Heart right ventricle (tissue), 16 donors: ENCODE results near the gene DUSP2. TPM values are rescaled to one million over a fixed set of nuclear protein-coding genes. Genes with fewer than 3 reads are reported as not detected.
A peak's percentile ranks its signal among the peaks of the same experiment; 100 is the strongest.

Source experiments
- ATAC-seq, 8 donors: fragments of 200-7000 bp; cut with Tn5 transposase; one replicate each; pipeline ENCODE4 v1.9.1; 2020; ENCODE audit warnings: mild to moderate bottlenecking in 8 of 8, moderate library complexity in 8 of 8, moderate number of reproducible peaks in 1 of 8
- DNase-seq, 2 donors: peaks; one replicate each; pipeline ENCODE4 v3.0.0-alpha.2; 2020
- H3K27ac ChIP-seq, 10 donors: fragments of 200-600 bp; sonication (generic) in 2 of 10; one replicate each; pipeline versions ENCODE4 v1.5.0 to v1.8.0; 2020 to 2022; ENCODE audit warnings: mild to moderate bottlenecking in 3 of 10
- H3K27me3 ChIP-seq, 7 donors: fragments of 200-600 bp; one replicate each; pipeline ENCODE4 v1.8.0; 2021 to 2022; ENCODE audit warnings: mild to moderate bottlenecking in 2 of 7
- H3K36me3 ChIP-seq, 9 donors: fragments of 200-600 bp; sonication (generic) in 1 of 9; one replicate each; pipeline versions ENCODE4 v1.5.0 to v1.8.0; 2020 to 2022; ENCODE audit warnings: mild to moderate bottlenecking in 2 of 9
- H3K4me1 ChIP-seq, 9 donors: fragments of 200-600 bp; sonication (generic) in 1 of 9; one replicate each; pipeline versions ENCODE4 v1.5.0 to v1.8.0; 2020 to 2022; ENCODE audit warnings: mild to moderate bottlenecking in 4 of 9
- H3K4me3 ChIP-seq, 10 donors: fragments of 200-600 bp; sonication (generic) in 2 of 10; one replicate each; pipeline versions ENCODE4 v1.5.0 to v1.8.0; 2020 to 2022; ENCODE audit warnings: mild to moderate bottlenecking in 7 of 10, moderate library complexity in 2 of 10
- H3K9me3 ChIP-seq, 11 donors: fragments of 200-600 bp in 10 of 11; sonication (generic) in 2 of 11; one replicate each; pipeline versions ENCODE4 v1.5.0 to v1.8.0; 2013 to 2022; ENCODE audit warnings: mild to moderate bottlenecking in 2 of 11, control low read depth in 1 of 11, moderate library complexity in 1 of 11
- WGBS, 2 donors: extraction: QIAGEN DNeasy Blood & Tissue Kit; methylation state at CpG; one replicate each; pipeline ENCODE4 v1.1.7; 2013; ENCODE audit warnings: inconsistent platforms in 1 of 2; 5-methylcytosine and 5-hydroxymethylcytosine counted together
- intact Hi-C, 10 donors: fragments of 100-400 bp; cut with DNase I; formaldehyde crosslinking; loops; one replicate each; pipeline versions ENCODE4 v1.11.1 to v1.14.2; 2022
- polyA plus RNA-seq, 2 donors: library from polyadenylated mRNA; stranded (reverse); fragments of 200-250 nt; gene quantifications; one replicate each; pipeline ENCODE4 v1.2.3, GENCODE V29; 2013
- total RNA-seq, 10 donors: library from RNA; stranded (reverse); fragmentation: NEBNext Ultra II Directional in 3 of 10; extraction: Animal tissue kit (Norgen Biotek cat#: 25700) in 3 of 10; gene quantifications; one replicate each; pipeline versions ENCODE4 v1.2.1 to v1.2.4, GENCODE V29; 2021 to 2023
- TF ChIP-seq, protein P1 (sequence below), 9 donors: fragments of 200-600 bp; sonication (generic) in 2 of 9; IDR thresholded peaks; one replicate each; pipeline versions ENCODE4 v1.5.0 to v1.8.0; 2021 to 2022; ENCODE audit warnings: antibody characterized with exemption in 9 of 9, mild to moderate bottlenecking in 5 of 9, moderate library complexity in 1 of 9
- donor health status: Arrhythmogenic right ventricular cardiomyopathy.
- donor health status: ischemic (EF 13 %, LVEDD 7.1; RV severe dilation, severe dysfunction).
- donor health status: healthy with polysubstance abuse.
- donor health status: DM: no; HTN: yes; CAD: no.
- donor health status: DM: no; HTN: no; CAD: no.
- donor health status: ischemic (EF 25% LVEDD 6.9; RV normal size, moderate dysfunction).
- donor health status: ischemic (EF 25% LVEDD 5.7; RV mildly dilated, moderate dysfunction).
- donor health status: healthy.
- donor health status: DM: yes; HTN: yes; CAD: no.
- donor health status: Ischemic cardiomyopathy.
- donor health status: ischemic (EF 35%, LVEDD 5.7; RV mildly dilated, moderate dysfunction).
- donor health status: nonischemic (EF 11% LVEDD 7.7; RV severe dilation, severe dysfunction).
- donor health status: DM: yes; HTN: yes; CAD: no.
- donor health status: PGD.
- donor health status: ischemic (EF 29% LVEDD 5.4; RV normal size, mild dysfunction).
- donor health status: nonischemic (EF 23%, LVEDD 6.1; RV moderate dilation, normal function).

Gene DUSP2
- total and polyA plus RNA-seq, 12 donors: 0.61 to 29.1 (median 2.7) TPM

DNA sequence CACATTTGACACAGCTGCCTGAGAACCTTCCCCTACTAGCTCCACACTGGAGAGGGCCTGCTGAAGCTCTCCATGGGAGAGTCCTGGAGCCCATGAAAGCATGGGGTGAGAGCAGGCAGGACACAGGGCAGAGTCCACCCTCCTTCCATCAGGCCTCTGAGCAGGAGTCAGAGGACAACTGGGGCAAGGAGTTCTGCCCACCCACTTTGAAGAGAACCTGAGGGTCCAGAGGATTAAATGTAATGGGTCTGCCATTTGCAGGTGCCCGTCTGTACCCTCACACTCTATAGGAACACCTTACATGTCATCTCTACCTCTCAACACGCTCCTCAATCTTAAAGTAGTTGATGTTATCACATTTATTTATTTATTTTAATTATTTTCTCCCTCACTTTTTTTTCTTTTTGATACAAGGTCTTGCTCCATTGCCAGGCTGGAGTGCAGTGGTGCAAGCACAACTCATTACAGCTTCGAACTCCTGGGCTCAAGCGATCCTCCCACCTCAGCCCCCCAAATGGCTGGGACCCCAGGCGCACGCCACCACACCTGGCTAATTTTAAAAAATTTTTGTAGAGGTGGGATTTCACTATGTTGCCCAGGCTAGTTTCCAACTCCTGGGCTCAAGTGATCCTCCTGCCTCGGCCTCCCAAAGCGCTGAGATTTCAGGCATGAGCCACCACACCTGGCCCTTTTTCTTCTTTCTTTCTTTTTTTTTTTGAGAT, 39.1 kb downstream of the DUSP2 start:
- Histone ChIP-seq H3K9me3 (peaks cover 0 to 15% (median 8%) of the 10 kb centered on the region in 11 donors), H3K36me3 (no peaks in the 10 kb centered on the region), H3K27ac (no peak overlapping the region), H3K4me3 (no peak overlapping the region), H3K27me3 (no peaks in the 10 kb centered on the region), H3K4me1 (peaks cover 22 to 66% (median 43%) of the 10 kb centered on the region in 9 donors)
- TF ChIP-seq, protein P1, sequence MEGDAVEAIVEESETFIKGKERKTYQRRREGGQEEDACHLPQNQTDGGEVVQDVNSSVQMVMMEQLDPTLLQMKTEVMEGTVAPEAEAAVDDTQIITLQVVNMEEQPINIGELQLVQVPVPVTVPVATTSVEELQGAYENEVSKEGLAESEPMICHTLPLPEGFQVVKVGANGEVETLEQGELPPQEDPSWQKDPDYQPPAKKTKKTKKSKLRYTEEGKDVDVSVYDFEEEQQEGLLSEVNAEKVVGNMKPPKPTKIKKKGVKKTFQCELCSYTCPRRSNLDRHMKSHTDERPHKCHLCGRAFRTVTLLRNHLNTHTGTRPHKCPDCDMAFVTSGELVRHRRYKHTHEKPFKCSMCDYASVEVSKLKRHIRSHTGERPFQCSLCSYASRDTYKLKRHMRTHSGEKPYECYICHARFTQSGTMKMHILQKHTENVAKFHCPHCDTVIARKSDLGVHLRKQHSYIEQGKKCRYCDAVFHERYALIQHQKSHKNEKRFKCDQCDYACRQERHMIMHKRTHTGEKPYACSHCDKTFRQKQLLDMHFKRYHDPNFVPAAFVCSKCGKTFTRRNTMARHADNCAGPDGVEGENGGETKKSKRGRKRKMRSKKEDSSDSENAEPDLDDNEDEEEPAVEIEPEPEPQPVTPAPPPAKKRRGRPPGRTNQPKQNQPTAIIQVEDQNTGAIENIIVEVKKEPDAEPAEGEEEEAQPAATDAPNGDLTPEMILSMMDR (IDR thresholded peaks at IDR 0.05): no peak
- intact Hi-C loops: no loop called here
- DNase-seq: no peak
- 96 to 98% methylated on average over 8 of the region's 8 CpGs for WGBS, 2 donors
- no peak for ATAC-seq

DNA sequence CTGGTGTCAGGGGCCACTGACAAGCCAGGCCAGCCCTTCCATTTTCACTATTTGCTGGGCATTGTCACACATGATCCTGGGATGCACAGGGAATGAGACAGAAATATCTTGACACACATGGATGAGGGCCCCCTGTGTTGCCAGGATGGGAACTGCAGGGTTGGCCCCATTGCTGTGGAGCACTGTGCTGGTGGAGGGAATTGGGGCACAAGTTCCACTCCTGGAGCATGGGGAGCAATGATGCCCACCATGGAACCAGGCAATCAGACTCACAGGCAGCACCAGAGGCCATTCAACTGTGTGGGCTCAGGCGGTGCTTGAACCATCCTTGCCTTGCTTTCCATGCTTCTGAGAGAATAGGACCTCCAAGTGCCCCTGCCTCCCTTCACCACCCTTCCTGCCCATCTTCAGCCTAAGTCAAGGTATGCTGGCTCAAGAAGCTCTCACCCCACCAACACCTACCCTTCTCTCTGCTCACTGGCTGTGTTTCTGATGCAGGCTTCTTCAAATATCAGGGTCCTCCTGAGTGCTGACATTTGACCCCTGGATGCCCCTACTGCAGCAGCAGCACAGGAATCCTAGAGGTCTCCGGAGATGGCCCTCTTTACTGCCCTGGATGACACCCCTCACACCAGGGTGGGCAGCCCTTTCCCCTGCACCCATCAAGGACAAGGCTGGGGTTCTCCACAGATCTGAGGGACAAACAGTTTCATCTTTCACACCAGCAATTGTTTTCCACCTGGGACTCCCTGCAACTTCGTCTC, 39.9 kb downstream of the DUSP2 start:
- intact Hi-C loops: no loop called here
- no peak overlapping the region for H3K4me3 ChIP-seq
- DNase-seq (no peak), ATAC-seq (no peak)
- no peaks in the 10 kb centered on the region for H3K36me3 ChIP-seq
- WGBS, 2 donors: 94 to 97% methylated on average over 3 of the region's 3 CpGs
- peaks cover 22 to 72% (median 41%) of the 10 kb centered on the region in 9 donors for H3K4me1 ChIP-seq
- H3K27me3 ChIP-seq: no peaks in the 10 kb centered on the region
- TF ChIP-seq, protein P1 (IDR thresholded peaks at IDR 0.05): no peak
- H3K27ac ChIP-seq: peak overlapping the region in 1 of 10 donors; percentile 71
- H3K9me3 ChIP-seq: peaks cover 0 to 15% (median 8%) of the 10 kb centered on the region in 11 donors

DNA sequence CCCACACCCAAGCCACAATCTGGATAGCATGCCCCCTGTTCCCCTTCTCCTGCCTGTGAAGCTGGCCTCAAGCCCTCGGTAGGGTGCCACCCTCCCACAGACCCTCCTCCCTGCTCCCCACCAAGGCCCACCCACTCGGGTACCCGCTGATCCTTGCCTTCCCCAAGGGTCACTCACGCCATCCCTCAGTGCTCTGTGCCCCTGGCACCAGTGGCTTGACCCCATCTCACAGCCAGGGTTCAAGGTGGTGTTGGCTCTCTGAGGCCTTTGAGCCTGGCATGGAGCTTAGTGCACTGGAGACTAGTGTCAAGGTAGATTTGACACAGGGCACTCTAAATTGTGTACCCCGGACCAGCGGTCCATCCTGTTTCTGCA, 40.8 kb downstream of the DUSP2 start:
- no peaks in the 10 kb centered on the region for H3K36me3 ChIP-seq
- peak overlapping the region in 8 of 10 donors; percentile 47 to 71 (median 65) for H3K27ac ChIP-seq
- intact Hi-C loops: no loop called here
- TF ChIP-seq, protein P1 (IDR thresholded peaks at IDR 0.05): no peak
- no peak overlapping the region for H3K4me3 ChIP-seq
- no peaks in the 10 kb centered on the region for H3K27me3 ChIP-seq
- peaks cover 0 to 15% (median 8%) of the 10 kb centered on the region in 11 donors for H3K9me3 ChIP-seq
- peaks cover 18 to 72% (median 43%) of the 10 kb centered on the region in 9 donors for H3K4me1 ChIP-seq
- ATAC-seq: no peak
- whole genome bisulfite sequencing, 2 donors: 87 to 90% methylated on average over 6 of the region's 6 CpGs
- DNase-seq: no peak

DNA sequence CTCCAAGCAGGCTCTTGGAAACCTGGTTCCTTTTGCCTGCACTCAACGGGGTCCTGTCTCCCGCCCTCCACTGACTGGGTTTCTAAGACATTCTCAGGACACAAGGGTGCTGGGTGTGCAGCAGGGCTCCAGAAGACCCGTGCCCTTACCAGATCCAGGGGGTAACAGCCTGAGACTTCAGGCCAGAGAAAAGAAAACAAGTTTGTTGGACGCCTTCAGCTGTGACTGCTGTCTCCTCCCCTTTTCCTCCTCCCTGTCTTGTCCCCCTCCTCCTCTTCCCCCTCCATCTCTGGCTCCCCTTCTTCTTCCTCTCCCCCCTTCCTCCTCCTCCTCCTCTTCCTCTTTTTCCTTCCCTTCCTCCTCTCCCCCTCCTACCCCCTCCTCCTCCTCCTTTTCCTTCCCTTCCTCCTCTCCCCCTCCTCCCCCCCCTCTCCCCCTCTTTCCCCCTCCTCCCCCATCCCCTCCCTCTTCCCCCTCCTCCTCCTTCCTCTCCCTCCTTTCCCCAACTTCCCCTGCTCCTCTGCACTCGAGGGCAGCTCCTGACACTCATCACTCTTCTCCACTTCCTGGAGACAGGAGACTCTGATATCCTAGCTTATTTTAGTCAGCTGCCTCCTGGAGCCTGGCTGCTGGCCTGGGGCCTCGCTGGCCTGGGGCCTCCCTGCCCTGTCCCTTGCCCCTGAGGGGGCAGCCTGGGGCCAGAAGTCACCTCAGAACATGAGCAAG, 41.3 kb downstream of the DUSP2 start:
- Histone ChIP-seq H3K4me3 (no peak overlapping the region), H3K9me3 (peaks cover 0 to 15% (median 8%) of the 10 kb centered on the region in 11 donors), H3K4me1 (peaks cover 17 to 72% (median 43%) of the 10 kb centered on the region in 9 donors), H3K36me3 (no peaks in the 10 kb centered on the region), H3K27me3 (no peaks in the 10 kb centered on the region), H3K27ac (peak overlapping the region in 8 of 10 donors; percentile 47 to 71 (median 65))
- intact Hi-C loops: no loop called here
- TF ChIP-seq, protein P1 (IDR thresholded peaks at IDR 0.05): no peak
- ATAC-seq: peak; percentile 16 to 67 (median 34)
- peak; percentile 45 to 54 for DNase-seq
- WGBS, 2 donors: 24% methylated on average over 6 of the region's 6 CpGs
